Hepatocyte (in vitro differentiated cells): ENCODE results near the gene NUAK2. TPM values are rescaled to one million over a fixed set of nuclear protein-coding genes. Genes with fewer than 3 reads are reported as not detected.

Source experiments
- DNase-seq: peaks from one replicate; pipeline ENCODE4 v3.0.0-alpha.2; 2016; ENCODE audit warnings: low spot score
- H2AFZ ChIP-seq: fragments of 200-600 bp; sonication (generic); 2 replicates; pipeline ENCODE4 v1.6.0; 2016; ENCODE audit warnings: antibody characterized with exemption, mild to moderate bottlenecking
- H3K27ac ChIP-seq: fragments of 200-600 bp; sonication (generic); 2 replicates; pipeline ENCODE4 v1.5.1; 2016; ENCODE audit warnings: mild to moderate bottlenecking
- H3K27me3 ChIP-seq: fragments of 200-600 bp; sonication (generic); 2 replicates; pipeline ENCODE4 v1.6.1; 2016
- H3K36me3 ChIP-seq: fragments of 200-600 bp; sonication (generic); replicated peaks from 2 replicates; pipeline ENCODE4 v1.5.1; 2016; ENCODE audit warnings: low read depth; ENCODE audit not compliant: insufficient read depth
- H3K4me1 ChIP-seq: fragments of 200-600 bp; sonication (generic); 2 replicates; pipeline ENCODE4 v1.5.1; 2016; ENCODE audit warnings: mild to moderate bottlenecking, moderate library complexity; ENCODE audit not compliant: insufficient read depth
- H3K4me2 ChIP-seq: fragments of 200-600 bp; sonication (generic); 2 replicates; pipeline ENCODE4 v1.6.0; 2016
- H3K4me3 ChIP-seq: fragments of 200-600 bp; sonication (generic); 2 replicates; pipeline ENCODE4 v1.5.1; 2016; ENCODE audit warnings: mild to moderate bottlenecking
- H3K79me2 ChIP-seq: fragments of 200-600 bp; sonication (generic); 2 replicates; pipeline ENCODE4 v1.6.0; 2017; ENCODE audit warnings: mild to moderate bottlenecking
- H3K9me2 ChIP-seq: fragments of 200-600 bp; sonication (generic); replicated peaks from 2 replicates; pipeline ENCODE4 v1.6.0; 2017; ENCODE audit warnings: mild to moderate bottlenecking; ENCODE audit not compliant: insufficient read depth
- H3K9me3 ChIP-seq: fragments of 200-600 bp; sonication (generic); 2 replicates; pipeline ENCODE4 v1.5.1; 2016; ENCODE audit warnings: low read depth, mild to moderate bottlenecking
- H4K20me1 ChIP-seq: fragments of 200-600 bp; sonication (generic); 2 replicates; pipeline ENCODE4 v1.6.0; 2016; ENCODE audit warnings: mild to moderate bottlenecking; ENCODE audit not compliant: insufficient read depth, poor library complexity, severe bottlenecking
- CTCF ChIP-seq: fragments of 200-600 bp; sonication (generic); IDR thresholded peaks from 2 replicates; pipeline ENCODE4 v1.5.1; 2016; ENCODE audit warnings: antibody characterized with exemption, mild to moderate bottlenecking; ENCODE audit not compliant: poor library complexity
- EZH2 ChIP-seq: fragments of 200-600 bp; sonication (generic); IDR thresholded peaks from 2 replicates; pipeline ENCODE4 v1.6.1; 2016; ENCODE audit warnings: antibody characterized with exemption, mild to moderate bottlenecking, borderline replicate concordance
- EZH2phosphoT487 ChIP-seq: fragments of 200-600 bp; sonication (generic); IDR thresholded peaks from one replicate; pipeline ENCODE4 v1.6.1; 2018; ENCODE audit warnings: antibody characterized with exemption, mild to moderate bottlenecking, low read depth, moderate library complexity; ENCODE audit not compliant: unreplicated experiment, severe bottlenecking
- WGBS: methylation state at CpG from one replicate; pipeline ENCODE4 v1.1.6; 2016; ENCODE audit warnings: low lambda C conversion rate; ENCODE audit errors: missing lambda C conversion rate; 5-methylcytosine and 5-hydroxymethylcytosine counted together
- polyA plus RNA-seq: library from polyadenylated mRNA; unstranded; fragments of >200 nt; fragmentation: Nextera tagmentation; extraction: Ambion mirVana; gene quantifications from 2 replicates; pipeline ENCODE4 v1.2.1, GENCODE V29; 2016
- total RNA-seq: library from RNA; depleted of rRNA; stranded (reverse); fragments of >200 nt; gene quantifications from 2 replicates; pipeline ENCODE4 v1.2.3, GENCODE V29; 2014

NUAK2 gene
- total and polyA plus RNA-seq, 2 experiments from 2014 or later, result 13.4 to 20.7 TPM

- peaks cover 47% of the 10 kb centered on the region for H3K4me1 ChIP-seq
- TF ChIP-seq EZH2, result no peak
- no peak for TF ChIP-seq CTCF
- TF ChIP-seq EZH2phosphoT487, result no peak
- H3K4me2 ChIP-seq, result peak overlapping the region; percentile 20
- no peaks in the 10 kb centered on the region for H3K36me3 ChIP-seq
- no peak overlapping the region for H2AFZ ChIP-seq
- no peaks in the 10 kb centered on the region for H4K20me1 ChIP-seq
- DNase-seq, result no peak
- H3K4me3 ChIP-seq, result no peak overlapping the region
- H3K27ac ChIP-seq, result peak overlapping the region; percentile 88
- H3K9me3 ChIP-seq, result no peaks in the 10 kb centered on the region
- H3K79me2 ChIP-seq, result peaks cover 89% of the 10 kb centered on the region
- H3K27me3 ChIP-seq, result no peaks in the 10 kb centered on the region
- no peaks in the 10 kb centered on the region for H3K9me2 ChIP-seq
- WGBS, result 69% methylated on average over 5 of the region's 5 CpGs
Observed at GRCh38 chr1:205315008-205315618, 6.4 kb downstream of the NUAK2 start.

GRCh38 chr1:205313563-205314308, 7.8 kb downstream of the NUAK2 start:
- no peaks in the 10 kb centered on the region for H4K20me1 ChIP-seq
- H3K9me3 ChIP-seq, result no peaks in the 10 kb centered on the region
- H3K4me2 ChIP-seq, result peak overlapping the region; percentile 57
- peak overlapping the region; percentile 28 for H2AFZ ChIP-seq
- H3K4me3 ChIP-seq, result no peak overlapping the region
- H3K27me3 ChIP-seq, result no peaks in the 10 kb centered on the region
- peak; percentile 51 for DNase-seq
- H3K4me1 ChIP-seq, result peaks cover 38% of the 10 kb centered on the region
- H3K9me2 ChIP-seq, result no peaks in the 10 kb centered on the region
- peaks cover 89% of the 10 kb centered on the region for H3K79me2 ChIP-seq
- TF ChIP-seq CTCF (no peak), EZH2 (no peak), EZH2phosphoT487 (no peak)
- WGBS, result 25% methylated on average over 18 of the region's 21 CpGs
- peak overlapping the region; percentile 88 for H3K27ac ChIP-seq
- H3K36me3 ChIP-seq, result no peaks in the 10 kb centered on the region

- Histone ChIP-seq H3K27ac (peak overlapping the region; percentile 88), H3K27me3 (no peaks in the 10 kb centered on the region), H3K4me2 (peak overlapping the region; percentile 57), H2AFZ (peak overlapping the region; percentile 28), H4K20me1 (no peaks in the 10 kb centered on the region), H3K9me2 (no peaks in the 10 kb centered on the region), H3K4me3 (no peak overlapping the region), H3K4me1 (peaks cover 39% of the 10 kb centered on the region), H3K79me2 (peaks cover 84% of the 10 kb centered on the region), H3K9me3 (no peaks in the 10 kb centered on the region), H3K36me3 (no peaks in the 10 kb centered on the region)
- WGBS, result 49% methylated on average over 10 of the region's 10 CpGs
- no peak for DNase-seq
- TF ChIP-seq CTCF, result no peak
- TF ChIP-seq EZH2phosphoT487, result no peak
- no peak for TF ChIP-seq EZH2
Observed at GRCh38 chr1:205312866-205313562, 8.5 kb downstream of the NUAK2 start.
